GM12875 (cell line): ENCODE results near the gene CNTNAP2.

Source experiments
- H3K4me3 ChIP-seq: one replicate; pipeline ENCODE4 v1.5.1; 2011; ENCODE audit warnings: low read depth, low read length, control low read depth
- TF ChIP-seq, protein P1 (sequence below): IDR thresholded peaks from 2 replicates; pipeline ENCODE4 v1.5.1; 2011; ENCODE audit warnings: low read depth, mild to moderate bottlenecking, control low read depth, inconsistent platforms, low read length, moderate library complexity, borderline replicate concordance; ENCODE audit not compliant: insufficient read depth

Gene CNTNAP2

DNA sequence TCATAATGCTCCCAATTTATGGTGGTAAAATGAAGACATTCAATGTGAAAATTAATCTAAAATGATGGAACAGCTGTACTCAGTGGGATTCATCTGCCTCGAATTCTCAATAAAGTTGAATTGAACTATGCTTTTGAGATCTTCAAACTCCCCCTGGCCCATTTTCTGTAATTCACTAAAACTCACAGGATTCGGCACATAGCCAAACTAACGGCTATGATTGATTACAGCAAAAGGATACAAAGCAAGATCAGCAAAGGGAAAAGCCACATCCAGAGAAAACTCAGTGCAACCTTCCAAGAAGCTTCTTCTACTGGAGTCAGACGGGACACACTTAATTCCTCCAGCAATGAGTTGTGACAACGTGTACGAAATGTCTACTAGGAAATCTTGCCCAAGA lies 307.5 kb downstream of the CNTNAP2 start:
- no peak overlapping the region for H3K4me3 ChIP-seq
- TF ChIP-seq, protein P1, sequence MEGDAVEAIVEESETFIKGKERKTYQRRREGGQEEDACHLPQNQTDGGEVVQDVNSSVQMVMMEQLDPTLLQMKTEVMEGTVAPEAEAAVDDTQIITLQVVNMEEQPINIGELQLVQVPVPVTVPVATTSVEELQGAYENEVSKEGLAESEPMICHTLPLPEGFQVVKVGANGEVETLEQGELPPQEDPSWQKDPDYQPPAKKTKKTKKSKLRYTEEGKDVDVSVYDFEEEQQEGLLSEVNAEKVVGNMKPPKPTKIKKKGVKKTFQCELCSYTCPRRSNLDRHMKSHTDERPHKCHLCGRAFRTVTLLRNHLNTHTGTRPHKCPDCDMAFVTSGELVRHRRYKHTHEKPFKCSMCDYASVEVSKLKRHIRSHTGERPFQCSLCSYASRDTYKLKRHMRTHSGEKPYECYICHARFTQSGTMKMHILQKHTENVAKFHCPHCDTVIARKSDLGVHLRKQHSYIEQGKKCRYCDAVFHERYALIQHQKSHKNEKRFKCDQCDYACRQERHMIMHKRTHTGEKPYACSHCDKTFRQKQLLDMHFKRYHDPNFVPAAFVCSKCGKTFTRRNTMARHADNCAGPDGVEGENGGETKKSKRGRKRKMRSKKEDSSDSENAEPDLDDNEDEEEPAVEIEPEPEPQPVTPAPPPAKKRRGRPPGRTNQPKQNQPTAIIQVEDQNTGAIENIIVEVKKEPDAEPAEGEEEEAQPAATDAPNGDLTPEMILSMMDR: no peak

DNA sequence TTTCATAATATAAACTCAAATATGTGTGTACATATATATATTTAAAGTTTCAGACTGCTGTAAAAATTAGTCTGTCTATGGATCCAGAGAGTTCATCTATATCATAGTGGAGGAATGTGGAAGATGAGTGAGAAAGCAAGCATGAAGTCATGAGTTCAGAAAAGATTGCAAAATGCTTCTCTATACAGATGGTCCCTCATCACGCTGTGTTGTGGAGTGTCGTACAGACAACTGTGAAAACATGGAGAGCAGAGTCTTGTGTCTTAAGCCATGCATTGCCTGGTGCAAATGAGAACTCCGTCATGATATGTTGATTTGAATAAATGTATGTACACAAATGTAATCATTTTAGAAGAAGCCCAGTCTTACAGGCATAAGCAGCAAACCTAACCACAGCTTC lies 316.9 kb downstream of the CNTNAP2 start:
- TF ChIP-seq, protein P1: no peak
- no peak overlapping the region for H3K4me3 ChIP-seq

DNA sequence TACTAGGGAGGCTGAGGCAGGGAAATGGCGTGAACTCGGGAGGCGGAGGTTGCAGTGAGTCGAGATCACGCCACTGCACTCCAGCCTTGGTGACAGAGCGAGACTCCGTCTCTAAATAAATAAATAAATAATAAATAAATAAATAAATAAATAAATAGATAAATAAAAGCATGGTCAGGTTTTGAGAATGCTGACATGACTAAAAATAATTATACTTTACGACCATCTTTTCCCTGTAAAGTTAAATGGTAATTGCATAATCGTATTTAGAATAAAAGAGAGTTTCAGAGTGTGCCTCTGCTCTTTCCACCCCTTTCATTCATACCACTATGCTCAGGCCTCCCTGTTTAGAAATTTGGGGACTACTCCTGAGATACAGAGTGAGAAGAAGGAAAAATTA lies 326.5 kb downstream of the CNTNAP2 start:
- TF ChIP-seq, protein P1: no peak
- no peak overlapping the region for H3K4me3 ChIP-seq

DNA sequence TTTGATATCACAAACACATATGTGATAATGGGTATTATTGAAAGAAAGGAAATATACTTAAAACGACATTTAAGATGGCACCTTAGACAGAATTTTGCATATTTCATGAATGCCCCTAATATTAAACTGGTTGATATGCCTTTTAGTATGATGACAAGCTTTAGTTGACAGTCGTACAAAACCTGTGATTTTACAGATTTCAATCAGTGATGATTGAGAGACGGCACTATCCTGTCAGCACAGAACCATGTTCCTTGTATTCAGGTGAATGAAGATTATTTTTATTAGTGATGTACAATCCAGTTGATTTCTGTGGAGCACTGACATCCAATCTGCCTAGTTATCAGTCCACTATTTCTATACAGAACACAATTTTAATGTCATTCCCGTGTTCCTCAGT lies 333.0 kb downstream of the CNTNAP2 start:
- TF ChIP-seq, protein P1: no peak
- no peak overlapping the region for H3K4me3 ChIP-seq

DNA sequence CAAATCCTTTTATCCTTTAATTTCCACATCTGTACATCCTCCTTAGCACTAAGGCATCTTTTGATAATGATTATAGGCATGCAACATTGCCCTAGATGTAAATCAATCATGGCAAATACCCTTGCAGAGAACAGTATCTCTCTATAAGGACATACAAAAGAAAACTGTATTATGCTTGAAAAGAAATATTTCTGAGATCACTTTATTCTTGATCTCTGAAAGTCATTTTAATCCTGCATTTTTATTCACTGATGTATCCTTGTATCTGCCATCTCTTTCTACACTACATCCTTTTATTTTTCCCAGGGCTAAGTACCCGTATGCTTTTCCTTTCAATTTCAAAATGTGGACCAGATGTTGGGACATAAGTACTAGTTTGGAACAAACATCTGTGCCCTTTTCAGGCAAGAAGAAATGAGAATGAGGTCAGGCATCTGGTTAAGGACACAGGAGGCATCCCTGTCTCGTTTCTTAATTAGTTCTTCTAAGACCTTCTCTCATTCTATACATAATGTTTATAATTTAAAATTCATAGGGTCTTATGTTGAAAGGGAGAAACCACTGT lies 338.6 kb downstream of the CNTNAP2 start:
- TF ChIP-seq, protein P1: no peak
- H3K4me3 ChIP-seq: no peak overlapping the region

DNA sequence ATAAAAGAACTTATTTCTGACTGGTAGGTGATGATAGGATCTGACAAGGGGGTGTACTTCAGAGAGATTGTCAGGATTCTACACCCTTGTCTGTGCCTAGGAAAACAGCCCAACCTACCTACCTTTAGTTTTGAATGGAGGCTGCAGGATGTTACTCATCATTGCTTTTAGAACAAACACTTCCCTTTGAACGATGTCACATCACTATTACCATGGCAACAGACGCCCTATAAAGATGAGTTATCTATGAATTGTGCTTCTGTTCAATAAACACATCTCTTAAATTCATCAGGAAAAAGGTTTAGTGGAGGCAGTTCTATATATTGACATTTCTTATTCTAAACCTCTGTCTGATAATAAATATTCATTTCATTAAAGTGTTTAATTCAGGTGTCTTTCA lies 362.4 kb downstream of the CNTNAP2 start:
- TF ChIP-seq, protein P1: no peak

DNA sequence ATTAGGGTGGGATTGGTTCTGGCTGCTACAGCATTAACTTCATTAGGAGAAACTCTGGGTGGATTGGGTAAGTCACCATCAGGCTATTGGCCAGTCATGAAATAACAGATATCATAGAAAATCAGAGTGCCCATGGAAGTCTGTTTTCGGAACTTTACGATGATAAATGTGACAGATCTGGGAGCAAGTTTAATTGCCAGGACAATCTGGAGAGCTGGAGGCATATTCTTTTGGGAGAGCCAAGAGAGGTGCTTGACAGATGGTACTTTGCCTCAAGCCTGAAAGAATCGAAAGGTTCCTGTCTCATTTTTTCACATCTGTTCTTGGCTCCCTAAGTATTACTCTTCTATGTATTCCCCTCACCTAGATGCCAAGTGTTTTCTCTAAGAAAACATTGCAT lies 369.9 kb downstream of the CNTNAP2 start:
- no peak overlapping the region for H3K4me3 ChIP-seq
- TF ChIP-seq, protein P1: no peak

More for the DNA sequence above, 362.4 kb downstream of the CNTNAP2 start:
- no peak overlapping the region for H3K4me3 ChIP-seq
